Esophagus squamous epithelium (tissue), 4 donors: ENCODE measurements around the gene BPIFA1.

Experiments
- POLR2A ChIP-seq, 4 donors: fragments of 450-650 bp; IDR thresholded peaks; one replicate each; pipeline ENCODE4 v1.6.1; 2017; ENCODE audit warnings: antibody characterized with exemption in 4 of 4, mild to moderate bottlenecking in 4 of 4, moderate library complexity in 3 of 4
- TF ChIP-seq, protein P1 (sequence below), 6 experiments: fragments of 450-650 bp in 4 of 6; fragments of 200-600 bp in 2 of 6; sonication (generic) in 2 of 6; IDR thresholded peaks; one replicate each; pipeline ENCODE4 v1.5.1; 2016 to 2019; ENCODE audit warnings: antibody characterized with exemption in 6 of 6, mild to moderate bottlenecking in 4 of 6, moderate library complexity in 4 of 6

DNA sequence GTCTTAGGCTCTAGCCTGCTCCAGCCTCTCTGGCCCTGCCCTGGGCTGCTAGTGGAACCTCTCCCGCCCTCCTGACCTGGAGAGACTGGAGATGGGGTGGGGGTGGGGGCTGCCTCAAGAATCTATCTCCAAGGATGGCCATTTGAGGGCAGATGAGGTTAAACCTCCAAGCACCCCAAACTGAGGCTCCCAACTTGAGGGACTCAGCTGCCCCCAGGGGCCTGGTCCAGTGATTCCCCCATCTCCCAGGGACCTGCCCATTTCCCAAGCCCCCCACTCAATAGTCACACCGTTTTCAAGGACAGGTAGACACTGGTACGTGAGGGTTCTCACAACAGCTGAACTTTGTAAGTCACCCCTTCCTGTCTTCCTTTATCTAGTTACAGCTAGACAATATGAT is 40.1 kb downstream of the BPIFA1 start:
- TF ChIP-seq, protein P1, sequence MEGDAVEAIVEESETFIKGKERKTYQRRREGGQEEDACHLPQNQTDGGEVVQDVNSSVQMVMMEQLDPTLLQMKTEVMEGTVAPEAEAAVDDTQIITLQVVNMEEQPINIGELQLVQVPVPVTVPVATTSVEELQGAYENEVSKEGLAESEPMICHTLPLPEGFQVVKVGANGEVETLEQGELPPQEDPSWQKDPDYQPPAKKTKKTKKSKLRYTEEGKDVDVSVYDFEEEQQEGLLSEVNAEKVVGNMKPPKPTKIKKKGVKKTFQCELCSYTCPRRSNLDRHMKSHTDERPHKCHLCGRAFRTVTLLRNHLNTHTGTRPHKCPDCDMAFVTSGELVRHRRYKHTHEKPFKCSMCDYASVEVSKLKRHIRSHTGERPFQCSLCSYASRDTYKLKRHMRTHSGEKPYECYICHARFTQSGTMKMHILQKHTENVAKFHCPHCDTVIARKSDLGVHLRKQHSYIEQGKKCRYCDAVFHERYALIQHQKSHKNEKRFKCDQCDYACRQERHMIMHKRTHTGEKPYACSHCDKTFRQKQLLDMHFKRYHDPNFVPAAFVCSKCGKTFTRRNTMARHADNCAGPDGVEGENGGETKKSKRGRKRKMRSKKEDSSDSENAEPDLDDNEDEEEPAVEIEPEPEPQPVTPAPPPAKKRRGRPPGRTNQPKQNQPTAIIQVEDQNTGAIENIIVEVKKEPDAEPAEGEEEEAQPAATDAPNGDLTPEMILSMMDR (IDR thresholded peaks at IDR 0.05) = no peak
- no peak for TF ChIP-seq POLR2A (IDR thresholded peaks at IDR 0.05)
